Mesenchymal stem cell (in vitro differentiated cells and primary cell): ENCODE results near the gene KLHDC3.
A peak's percentile ranks its signal among the peaks of the same experiment; 100 is the strongest.

Experiments used
- DNase-seq: peaks from one replicate; pipeline ENCODE4 v3.0.0-alpha.2; 2013
- H2AFZ ChIP-seq: one replicate; pipeline ENCODE4 v1.6.1; 2013; ENCODE audit warnings: low read depth, mild to moderate bottlenecking, control low read depth, inconsistent platforms, low read length, moderate library complexity
- H2AK5ac ChIP-seq: 2 replicates; pipeline ENCODE4 v1.6.1; 2013; ENCODE audit warnings: low read length, moderate library complexity, mild to moderate bottlenecking, inconsistent platforms; ENCODE audit not compliant: severe bottlenecking
- H2BK120ac ChIP-seq: one replicate; pipeline ENCODE4 v1.6.1; 2013; ENCODE audit warnings: low read depth, mild to moderate bottlenecking, inconsistent platforms, low read length, moderate library complexity
- H2BK12ac ChIP-seq, 2 experiments: one replicate each; pipeline ENCODE4 v1.6.1; 2013; ENCODE audit warnings: inconsistent platforms in 2 of 2, low read length in 2 of 2, mild to moderate bottlenecking in 2 of 2, moderate library complexity in 2 of 2, control low read depth in 1 of 2
- H2BK15ac ChIP-seq: one replicate; pipeline ENCODE4 v1.6.1; 2013; ENCODE audit warnings: mild to moderate bottlenecking, low read depth, inconsistent platforms; ENCODE audit not compliant: poor library complexity, severe bottlenecking
- H2BK5ac ChIP-seq: 2 replicates; pipeline ENCODE4 v1.6.1; 2013; ENCODE audit warnings: low read depth, mild to moderate bottlenecking, low read length, control low read depth, inconsistent platforms; ENCODE audit not compliant: poor library complexity, severe bottlenecking
- H3K14ac ChIP-seq, 2 experiments: one replicate each; pipeline ENCODE4 v1.6.1; 2013; ENCODE audit warnings: inconsistent platforms in 2 of 2, low read length in 2 of 2, control low read depth in 1 of 2, mild to moderate bottlenecking in 1 of 2, moderate library complexity in 1 of 2
- H3K18ac ChIP-seq, 2 experiments: one replicate each; pipeline ENCODE4 v1.6.1; 2013; ENCODE audit warnings: inconsistent platforms in 2 of 2, low read length in 2 of 2, control low read depth in 1 of 2, low read depth in 1 of 2, mild to moderate bottlenecking in 1 of 2
- H3K23ac ChIP-seq, 2 experiments: one replicate each; pipeline ENCODE4 v1.6.1; 2013; ENCODE audit warnings: inconsistent platforms in 2 of 2, low read length in 2 of 2, mild to moderate bottlenecking in 2 of 2, moderate library complexity in 2 of 2, control low read depth in 1 of 2
- H3K27ac ChIP-seq: 2 replicates; pipeline ENCODE4 v1.5.1; 2013; ENCODE audit warnings: mild to moderate bottlenecking, moderate library complexity, low read length, control low read depth, inconsistent platforms; ENCODE audit not compliant: poor library complexity, severe bottlenecking
- H3K27me3 ChIP-seq, 2 experiments: 2 replicates each; pipeline versions ENCODE4 v1.6.1 to v1.7.0; 2013; ENCODE audit warnings: low read length in 2 of 2, mild to moderate bottlenecking in 2 of 2, moderate library complexity in 2 of 2, control low read depth in 1 of 2, inconsistent platforms in 1 of 2; ENCODE audit not compliant: control insufficient read depth in 1 of 2, insufficient read depth in 1 of 2
- H3K36me3 ChIP-seq, 2 experiments: 2 replicates each; pipeline versions ENCODE4 v1.6.1 to v1.7.0; 2013; ENCODE audit warnings: low read length in 2 of 2, control low read depth in 1 of 2, inconsistent platforms in 1 of 2, low read depth in 1 of 2, mild to moderate bottlenecking in 1 of 2; ENCODE audit not compliant: insufficient read depth in 2 of 2, control insufficient read depth in 1 of 2
- H3K4ac ChIP-seq, 2 experiments: one replicate each; pipeline ENCODE4 v1.6.1; 2013; ENCODE audit warnings: inconsistent platforms in 2 of 2, low read length in 2 of 2, mild to moderate bottlenecking in 2 of 2, moderate library complexity in 2 of 2, control low read depth in 1 of 2, low read depth in 1 of 2
- H3K4me1 ChIP-seq: 2 replicates; pipeline ENCODE4 v1.6.1; 2013; ENCODE audit warnings: low read depth, low read length, control low read depth; ENCODE audit not compliant: control insufficient read depth, insufficient read depth
- H3K4me2 ChIP-seq: 2 replicates; pipeline ENCODE4 v1.6.1; 2013; ENCODE audit warnings: low read length, mild to moderate bottlenecking, inconsistent platforms; ENCODE audit not compliant: poor library complexity, severe bottlenecking
- H3K4me3 ChIP-seq, 2 experiments: 2 replicates each; pipeline versions ENCODE4 v1.5.1 to v1.7.0; 2013; ENCODE audit warnings: low read length in 2 of 2, mild to moderate bottlenecking in 2 of 2, control low read depth in 1 of 2, low read depth in 1 of 2; ENCODE audit not compliant: insufficient read depth in 1 of 2
- H3K79me1 ChIP-seq: replicated peaks from 2 replicates; pipeline ENCODE4 v1.6.1; 2013; ENCODE audit warnings: mild to moderate bottlenecking, control low read depth, low read length, inconsistent platforms; ENCODE audit not compliant: poor library complexity, severe bottlenecking
- H3K9ac ChIP-seq: 2 replicates; pipeline ENCODE4 v1.7.0; 2013; ENCODE audit warnings: mild to moderate bottlenecking, low read length, moderate library complexity
- H3K9me3 ChIP-seq: 2 replicates; pipeline ENCODE4 v1.7.0; 2013; ENCODE audit warnings: mild to moderate bottlenecking, low read length; ENCODE audit not compliant: control insufficient read depth
- H4K8ac ChIP-seq: one replicate; pipeline ENCODE4 v1.6.1; 2013; ENCODE audit warnings: inconsistent platforms, mild to moderate bottlenecking, low read length, moderate library complexity
- H4K91ac ChIP-seq: one replicate; pipeline ENCODE4 v1.6.1; 2013; ENCODE audit warnings: mild to moderate bottlenecking, low read length, inconsistent platforms
- WGBS: methylation state at CpG from one replicate; pipeline ENCODE4 v1.1.7; 2013; ENCODE audit warnings: mixed read lengths; 5-methylcytosine and 5-hydroxymethylcytosine counted together

The KLHDC3 gene

DNA sequence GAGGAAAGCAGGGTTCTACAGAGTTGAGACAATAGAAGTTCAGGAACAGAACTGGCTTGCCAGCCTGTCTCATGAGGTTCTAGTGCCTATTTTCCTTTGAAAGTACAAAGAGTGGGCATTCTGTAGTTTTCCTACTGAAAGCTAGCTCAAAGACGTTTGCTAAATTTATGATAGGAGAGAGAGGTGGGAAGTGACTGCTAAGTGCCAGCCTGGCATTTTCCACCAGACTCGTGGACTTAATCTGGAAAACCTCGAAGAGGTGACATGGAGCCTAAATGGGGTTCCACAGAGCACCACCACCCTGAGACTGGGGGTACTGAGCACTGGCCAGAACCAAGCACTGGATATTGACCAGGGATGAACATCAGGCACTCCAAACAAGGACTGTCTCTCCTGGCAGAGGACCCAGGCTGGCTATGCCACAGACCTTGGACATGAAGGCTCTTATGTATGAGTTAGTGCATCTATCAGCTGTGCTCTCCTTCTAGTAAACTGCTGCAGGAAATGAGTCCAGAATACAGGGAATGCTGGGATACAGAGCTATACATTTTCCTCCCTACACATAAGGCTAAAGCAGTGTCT lies 42.2 kb upstream of the KLHDC3 start:
- peaks cover 25 to 33% of the 10 kb centered on the region in 2 experiments for H3K36me3 ChIP-seq
- H2BK120ac ChIP-seq: no peak overlapping the region
- no peak overlapping the region for H3K14ac ChIP-seq
- no peak overlapping the region for H3K23ac ChIP-seq
- H2AFZ ChIP-seq: no peak overlapping the region
- no peak overlapping the region for H3K9ac ChIP-seq
- H3K18ac ChIP-seq: no peak overlapping the region
- H3K27me3 ChIP-seq: no peaks in the 10 kb centered on the region
- no peak overlapping the region for H3K4ac ChIP-seq
- peaks cover 15% of the 10 kb centered on the region for H3K79me1 ChIP-seq
- no peak overlapping the region for H2BK15ac ChIP-seq
- H4K8ac ChIP-seq: no peak overlapping the region
- H3K4me3 ChIP-seq: no peak overlapping the region
- no peak overlapping the region for H4K91ac ChIP-seq
- no peak overlapping the region for H2AK5ac ChIP-seq
- no peak overlapping the region for H3K4me2 ChIP-seq
- H2BK5ac ChIP-seq: no peak overlapping the region
- peaks cover 8% of the 10 kb centered on the region for H3K4me1 ChIP-seq
- no peak overlapping the region for H2BK12ac ChIP-seq
- H3K9me3 ChIP-seq: no peaks in the 10 kb centered on the region
- no peak for DNase-seq
- H3K27ac ChIP-seq: no peak overlapping the region
- 96% methylated on average over 3 of the region's 3 CpGs for WGBS

DNA sequence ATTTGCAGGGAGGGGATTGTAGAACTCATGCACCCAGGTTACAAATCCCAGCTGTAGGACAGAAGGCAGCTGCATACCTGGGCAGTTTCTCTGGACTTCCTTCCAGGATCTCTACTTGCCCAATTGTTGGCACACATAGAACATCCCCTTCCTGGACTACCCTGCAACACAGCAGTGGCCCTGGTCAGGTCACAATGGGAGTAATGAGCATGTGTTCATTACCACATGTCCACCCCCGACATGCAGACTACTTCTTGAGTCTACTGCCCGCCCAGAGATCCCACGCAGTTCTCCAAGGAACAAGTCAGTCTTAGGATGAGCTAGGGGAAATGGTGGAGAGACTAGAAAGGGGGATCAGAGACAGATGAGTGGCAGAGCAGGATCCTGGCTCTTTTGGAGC lies 40.1 kb upstream of the KLHDC3 start:
- no peak overlapping the region for H2BK15ac ChIP-seq
- H3K27ac ChIP-seq: no peak overlapping the region
- H3K4me2 ChIP-seq: no peak overlapping the region
- WGBS: 97% methylated on average over 3 of the region's 3 CpGs
- H4K91ac ChIP-seq: no peak overlapping the region
- no peak overlapping the region for H3K4me3 ChIP-seq
- no peaks in the 10 kb centered on the region for H3K27me3 ChIP-seq
- H3K9me3 ChIP-seq: no peaks in the 10 kb centered on the region
- H3K4ac ChIP-seq: no peak overlapping the region
- H3K79me1 ChIP-seq: peaks cover 20% of the 10 kb centered on the region
- no peak overlapping the region for H2BK120ac ChIP-seq
- H3K14ac ChIP-seq: no peak overlapping the region
- H2BK5ac ChIP-seq: no peak overlapping the region
- no peak overlapping the region for H4K8ac ChIP-seq
- H3K4me1 ChIP-seq: peaks cover 13% of the 10 kb centered on the region
- peaks cover 15 to 18% of the 10 kb centered on the region in 2 experiments for H3K36me3 ChIP-seq
- no peak overlapping the region for H2AK5ac ChIP-seq
- H3K18ac ChIP-seq: no peak overlapping the region
- H3K9ac ChIP-seq: no peak overlapping the region
- H2AFZ ChIP-seq: no peak overlapping the region
- H2BK12ac ChIP-seq: no peak overlapping the region
- H3K23ac ChIP-seq: no peak overlapping the region
- DNase-seq: no peak

DNA sequence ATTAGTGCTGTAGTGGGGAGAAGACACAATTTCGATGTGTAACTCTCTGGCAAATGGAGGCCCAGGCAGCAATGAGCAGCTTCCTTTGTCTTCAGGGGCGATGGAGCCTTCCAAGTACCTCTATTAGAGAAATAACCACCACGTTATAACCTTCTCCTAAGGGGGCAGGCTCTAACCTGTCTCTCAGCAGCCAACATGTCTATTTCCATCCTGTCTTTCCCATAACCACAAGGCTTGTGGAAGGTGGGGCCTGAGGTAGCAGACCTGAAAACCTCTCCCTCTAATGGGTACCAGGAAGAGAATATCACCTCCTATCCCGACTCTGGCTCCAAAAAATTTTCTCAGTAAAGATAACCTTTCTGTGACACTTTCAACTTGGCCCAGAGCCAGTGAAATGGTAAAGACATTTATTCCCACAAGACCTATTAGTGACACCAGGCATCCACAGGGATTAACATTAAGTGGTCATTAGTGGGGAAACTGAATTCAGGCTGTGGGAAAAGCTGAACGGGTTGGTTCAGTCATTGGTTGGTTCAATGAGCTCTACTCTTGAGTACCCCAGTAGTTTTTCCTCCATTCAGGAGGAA lies 39.0 kb upstream of the KLHDC3 start:
- no peak overlapping the region for H4K91ac ChIP-seq
- no peak overlapping the region for H2AK5ac ChIP-seq
- H3K23ac ChIP-seq: no peak overlapping the region
- H3K4ac ChIP-seq: no peak overlapping the region
- no peak overlapping the region for H3K14ac ChIP-seq
- no peak overlapping the region for H3K27ac ChIP-seq
- 100% methylated on average over 5 of the region's 5 CpGs for WGBS
- no peaks in the 10 kb centered on the region for H3K9me3 ChIP-seq
- DNase-seq: no peak
- H3K4me3 ChIP-seq: no peak overlapping the region
- H2BK5ac ChIP-seq: no peak overlapping the region
- H3K36me3 ChIP-seq: peaks cover 8 to 9% of the 10 kb centered on the region in 2 experiments
- no peak overlapping the region for H2BK120ac ChIP-seq
- peaks cover 13% of the 10 kb centered on the region for H3K79me1 ChIP-seq
- peaks cover 15% of the 10 kb centered on the region for H3K4me1 ChIP-seq
- no peaks in the 10 kb centered on the region for H3K27me3 ChIP-seq
- H4K8ac ChIP-seq: no peak overlapping the region
- no peak overlapping the region for H3K4me2 ChIP-seq
- H2AFZ ChIP-seq: no peak overlapping the region
- H3K9ac ChIP-seq: no peak overlapping the region
- no peak overlapping the region for H2BK12ac ChIP-seq
- H2BK15ac ChIP-seq: no peak overlapping the region
- H3K18ac ChIP-seq: no peak overlapping the region

DNA sequence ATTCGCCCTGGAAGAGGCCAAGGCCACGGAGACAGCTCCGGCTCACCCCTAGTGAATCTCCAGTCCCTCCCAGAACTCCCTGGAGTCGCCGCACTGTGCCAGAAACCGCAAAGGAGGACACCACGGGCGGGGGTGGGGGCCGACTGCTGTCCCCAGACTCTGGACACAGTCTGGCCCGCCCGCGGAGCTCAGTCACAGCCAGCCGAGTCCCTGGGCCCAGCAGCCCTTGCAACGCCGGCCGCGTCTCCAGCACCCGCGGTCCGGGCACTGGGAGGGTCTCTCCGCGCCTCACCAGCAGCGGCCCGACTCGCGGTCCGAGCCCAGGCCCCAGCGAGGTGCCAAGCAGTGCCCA lies 35.6 kb upstream of the KLHDC3 start:
- Histone ChIP-seq H3K79me1 (peaks cover 12% of the 10 kb centered on the region), H2BK5ac (peak overlapping the region; percentile 74), H3K18ac (peak overlapping the region; percentile 70 to 83), H2BK12ac (peak overlapping the region in 1 of 2 experiments; percentile 3), H2AK5ac (no peak overlapping the region), H4K91ac (peak overlapping the region; percentile 9), H3K9ac (peak overlapping the region; percentile 93), H3K4me3 (peak overlapping the region; percentile 81 to 85), H2BK15ac (peak overlapping the region; percentile 37), H3K27me3 (no peaks in the 10 kb centered on the region), H2BK120ac (peak overlapping the region; percentile 94), H3K4me1 (peaks cover 10% of the 10 kb centered on the region), H2AFZ (peak overlapping the region; percentile 36), H4K8ac (peak overlapping the region; percentile 78), H3K9me3 (no peaks in the 10 kb centered on the region), H3K27ac (peak overlapping the region; percentile 3), H3K14ac (peak overlapping the region in 1 of 2 experiments; percentile 96), H3K23ac (no peak overlapping the region), H3K36me3 (peaks cover 7 to 9% of the 10 kb centered on the region in 2 experiments), H3K4me2 (peak overlapping the region; percentile 99), H3K4ac (peak overlapping the region; percentile 89 to 95)
- WGBS: under 1% methylated on average over 25 of the region's 28 CpGs
- peak; percentile 61 for DNase-seq
